H1 (cell line): ENCODE measurements around the gene CTDNEP1.
"Not testable (repeated sequence)": the region's sequence is repeated elsewhere in the genome, so short reads cannot be mapped to it uniquely, and the experiment has no call there.

Source experiments
- CBX5 ChIP-seq: fragments of 300-800, 300-1000 bp; sonication (generic); IDR thresholded peaks from 2 replicates; pipeline ENCODE4 v1.7.1; 2016; ENCODE audit warnings: antibody characterized with exemption, low read length, low read depth
- CEBPB ChIP-seq: IDR thresholded peaks from 2 replicates; pipeline ENCODE4 v1.6.1; 2012; ENCODE audit warnings: low read depth, low read length
- EZH2 ChIP-seq: fragments of 200-600 bp; sonication (generic); IDR thresholded peaks from 2 replicates; pipeline ENCODE4 v1.7.1; 2012; ENCODE audit warnings: low read depth, mild to moderate bottlenecking, moderate library complexity, low read length, inconsistent platforms; ENCODE audit not compliant: severe bottlenecking
- JUND ChIP-seq: IDR thresholded peaks from 2 replicates; pipeline ENCODE4 v1.6.1; 2011; ENCODE audit warnings: mild to moderate bottlenecking, improper control_type of control experiment, low read length
- MAFK ChIP-seq: IDR thresholded peaks from 2 replicates; pipeline ENCODE4 v1.6.1; 2012; ENCODE audit warnings: low read depth, mild to moderate bottlenecking, improper control_type of control experiment, low read length
- NRF1 ChIP-seq: IDR thresholded peaks from 2 replicates; pipeline ENCODE4 v1.6.1; 2011; ENCODE audit warnings: mild to moderate bottlenecking, low read depth, low read length, improper control_type of control experiment
- POLR2A ChIP-seq, 2 experiments: IDR thresholded peaks; 1 replicate in 1 of 2; 2 replicates in 1 of 2; pipeline ENCODE4 v1.6.1; 2011; ENCODE audit warnings: low read depth in 2 of 2, low read length in 2 of 2, mild to moderate bottlenecking in 2 of 2; ENCODE audit errors: control extremely low read depth in 1 of 2
- POLR2AphosphoS5 ChIP-seq: IDR thresholded peaks from 2 replicates; pipeline ENCODE4 v1.6.1; 2011; ENCODE audit warnings: low read depth, low read length
- RAD21 ChIP-seq, 2 experiments: IDR thresholded peaks in 1 of 2; conservative IDR thresholded peaks in 1 of 2; 2 replicates each; pipeline ENCODE4 v1.6.1; 2011; ENCODE audit warnings: low read depth in 2 of 2, low read length in 2 of 2, improper control_type of control experiment in 1 of 2, inconsistent platforms in 1 of 2, mild to moderate bottlenecking in 1 of 2, moderate library complexity in 1 of 2
- SIX5 ChIP-seq: IDR thresholded peaks from 2 replicates; pipeline ENCODE4 v1.6.1; 2011; ENCODE audit warnings: mild to moderate bottlenecking, low read depth, low read length
- SRF ChIP-seq: IDR thresholded peaks from 2 replicates; pipeline ENCODE4 v1.6.1; 2011; ENCODE audit warnings: mild to moderate bottlenecking, low read depth, low read length, moderate library complexity
- TF ChIP-seq, protein P1 (sequence below), 3 experiments: IDR thresholded peaks; 1 replicate in 2 of 3; 2 replicates in 1 of 3; pipeline versions ENCODE4 v1.5.1 to v1.6.1; 2011; ENCODE audit warnings: low read length in 3 of 3, mild to moderate bottlenecking in 3 of 3, inconsistent platforms in 2 of 3, low read depth in 1 of 3, moderate library complexity in 1 of 3; ENCODE audit not compliant: insufficient read depth in 1 of 3; ENCODE audit errors: control extremely low read depth in 1 of 3

- TF ChIP-seq, protein P1, sequence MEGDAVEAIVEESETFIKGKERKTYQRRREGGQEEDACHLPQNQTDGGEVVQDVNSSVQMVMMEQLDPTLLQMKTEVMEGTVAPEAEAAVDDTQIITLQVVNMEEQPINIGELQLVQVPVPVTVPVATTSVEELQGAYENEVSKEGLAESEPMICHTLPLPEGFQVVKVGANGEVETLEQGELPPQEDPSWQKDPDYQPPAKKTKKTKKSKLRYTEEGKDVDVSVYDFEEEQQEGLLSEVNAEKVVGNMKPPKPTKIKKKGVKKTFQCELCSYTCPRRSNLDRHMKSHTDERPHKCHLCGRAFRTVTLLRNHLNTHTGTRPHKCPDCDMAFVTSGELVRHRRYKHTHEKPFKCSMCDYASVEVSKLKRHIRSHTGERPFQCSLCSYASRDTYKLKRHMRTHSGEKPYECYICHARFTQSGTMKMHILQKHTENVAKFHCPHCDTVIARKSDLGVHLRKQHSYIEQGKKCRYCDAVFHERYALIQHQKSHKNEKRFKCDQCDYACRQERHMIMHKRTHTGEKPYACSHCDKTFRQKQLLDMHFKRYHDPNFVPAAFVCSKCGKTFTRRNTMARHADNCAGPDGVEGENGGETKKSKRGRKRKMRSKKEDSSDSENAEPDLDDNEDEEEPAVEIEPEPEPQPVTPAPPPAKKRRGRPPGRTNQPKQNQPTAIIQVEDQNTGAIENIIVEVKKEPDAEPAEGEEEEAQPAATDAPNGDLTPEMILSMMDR (IDR thresholded peaks at IDR 0.05; ENCODE audit: control extremely low read depth in 1 of 3, insufficient read depth in 1 of 3, low read depth in 1 of 3, low read length in 3 of 3) = not testable (repeated sequence)
- TF ChIP-seq RAD21 (IDR thresholded peaks at IDR 0.05 in 1 of 2, conservative IDR thresholded peaks at IDR 0.05 in 1 of 2; ENCODE audit: low read depth in 2 of 2, low read length in 2 of 2); POLR2AphosphoS5; NRF1; POLR2A (IDR thresholded peaks at IDR 0.05; ENCODE audit: control extremely low read depth in 1 of 2, low read depth in 2 of 2, low read length in 2 of 2); CBX5; MAFK; CEBPB; EZH2; SRF; SIX5; JUND: not testable (repeated sequence)
Observed at GRCh38 chr17:7243838-7244237, 7.7 kb downstream of the CTDNEP1 start.
